GM23338 (cell line): Measurements from ENCODE around the gene TMEM237. TPM values are rescaled to one million over a fixed set of nuclear protein-coding genes. Genes with fewer than 3 reads are reported as not detected.

Source experiments
- ATAC-seq: fragments of 200-7000 bp; cut with Tn5 transposase; 3 replicates; pipeline ENCODE4 v1.9.1; 2020
- DNase-seq: peaks from one replicate; pipeline ENCODE4 v3.0.0-alpha.2; 2015; ENCODE audit warnings: low spot score
- H2AFZ ChIP-seq: fragments of 200-600 bp; sonication (generic); 2 replicates; pipeline ENCODE4 v1.8.0; 2016; ENCODE audit warnings: antibody characterized with exemption, mild to moderate bottlenecking, moderate library complexity
- H3F3A ChIP-seq: fragments of 200-600 bp; sonication (generic); replicated peaks from 2 replicates; pipeline ENCODE4 v1.8.0; 2017; ENCODE audit warnings: antibody characterized with exemption, mixed run types, low read depth
- H3K27ac ChIP-seq: fragments of 200-600 bp; sonication (generic); 2 replicates; pipeline ENCODE4 v1.6.1; 2016; ENCODE audit warnings: low read depth
- H3K27me3 ChIP-seq: fragments of 200-600 bp; sonication (generic); 2 replicates; pipeline ENCODE4 v1.8.0; 2016; ENCODE audit warnings: mild to moderate bottlenecking, mixed run types, moderate library complexity; ENCODE audit not compliant: insufficient read depth
- H3K36me3 ChIP-seq: fragments of 200-600 bp; sonication (generic); 2 replicates; pipeline ENCODE4 v1.8.0; 2016; ENCODE audit warnings: mild to moderate bottlenecking; ENCODE audit not compliant: insufficient read depth
- H3K4me1 ChIP-seq: fragments of 200-600 bp; sonication (generic); 2 replicates; pipeline ENCODE4 v1.8.0; 2016; ENCODE audit warnings: mild to moderate bottlenecking, moderate library complexity; ENCODE audit not compliant: insufficient read depth
- H3K4me2 ChIP-seq: fragments of 200-600 bp; sonication (generic); 2 replicates; pipeline ENCODE4 v1.7.1; 2017; ENCODE audit warnings: mixed run types
- H3K4me3 ChIP-seq: fragments of 200-600 bp; sonication (generic); 2 replicates; pipeline ENCODE4 v1.6.1; 2016; ENCODE audit warnings: mixed run types
- H3K79me2 ChIP-seq: fragments of 200-600 bp; sonication (generic); replicated peaks from 2 replicates; pipeline ENCODE4 v1.8.0; 2017; ENCODE audit warnings: mild to moderate bottlenecking; ENCODE audit not compliant: insufficient read depth
- H3K9me2 ChIP-seq: fragments of 200-600 bp; sonication (generic); 2 replicates; pipeline ENCODE4 v1.8.0; 2017; ENCODE audit not compliant: insufficient read depth
- H4K20me1 ChIP-seq: fragments of 200-600 bp; sonication (generic); replicated peaks from 2 replicates; pipeline ENCODE4 v1.8.0; 2017; ENCODE audit warnings: mild to moderate bottlenecking; ENCODE audit not compliant: insufficient read depth
- H3K27ac Mint-ChIP-seq: 2 replicates; pipeline ENCODE4 v1.8.0; 2020; ENCODE audit warnings: inconsistent platforms, mild to moderate bottlenecking, moderate library complexity, mixed read lengths
- H3K27me3 Mint-ChIP-seq: 3 replicates; pipeline ENCODE4 v1.8.0; 2022; ENCODE audit warnings: low read depth, mild to moderate bottlenecking, moderate library complexity, mixed read lengths, inconsistent platforms; ENCODE audit not compliant: insufficient read depth, poor library complexity
- H3K36me3 Mint-ChIP-seq: 3 replicates; pipeline ENCODE4 v1.8.0; 2021; ENCODE audit warnings: low read depth, mild to moderate bottlenecking, inconsistent platforms, moderate library complexity, mixed read lengths
- H3K4me1 Mint-ChIP-seq: 3 replicates; pipeline ENCODE4 v1.8.0; 2020; ENCODE audit warnings: mild to moderate bottlenecking, inconsistent platforms, mixed read lengths
- H3K4me3 Mint-ChIP-seq: 3 replicates; pipeline ENCODE4 v1.8.0; 2021; ENCODE audit warnings: moderate library complexity, mild to moderate bottlenecking, inconsistent platforms, mixed read lengths
- H3K9me3 Mint-ChIP-seq: 3 replicates; pipeline ENCODE4 v1.8.0; 2020; ENCODE audit warnings: moderate library complexity, mild to moderate bottlenecking, inconsistent platforms, mixed read lengths
- ETS1 ChIP-seq: IDR thresholded peaks from 2 replicates; pipeline ENCODE4 v1.6.1; 2016; ENCODE audit warnings: antibody characterized with exemption
- REST ChIP-seq: IDR thresholded peaks from one replicate; pipeline ENCODE4 v1.6.1; 2018; ENCODE audit warnings: antibody characterized with exemption; ENCODE audit not compliant: unreplicated experiment
- ZNF114 ChIP-seq: fragments of 250-450 bp; sonication (Bioruptor Pico); IDR thresholded peaks from 2 replicates; pipeline ENCODE4 v1.5.0; 2020; ENCODE audit warnings: mild to moderate bottlenecking, moderate library complexity
- ZNF331 ChIP-seq: fragments of 250-450 bp; sonication (Bioruptor Pico); IDR thresholded peaks from 2 replicates; pipeline ENCODE4 v1.5.0; 2020; ENCODE audit warnings: low read depth, mild to moderate bottlenecking, moderate library complexity
- ZNF462 ChIP-seq: fragments of 250-450 bp; sonication (Bioruptor Pico); IDR thresholded peaks from 2 replicates; pipeline ENCODE4 v1.5.0; 2020; ENCODE audit warnings: mild to moderate bottlenecking, moderate library complexity
- polyA plus RNA-seq: library from polyadenylated mRNA; unstranded; fragments of >200 nt; fragmentation: Nextera tagmentation; extraction: Ambion mirVana; gene quantifications from 2 replicates; pipeline ENCODE4 v1.2.1, GENCODE V29; 2016
- total RNA-seq: library from RNA; depleted of rRNA; stranded (reverse); fragments of >200 nt; shearing (Covaris generic); gene quantifications from 2 replicates; pipeline ENCODE4 v1.2.3, GENCODE V29; 2014
- TF ChIP-seq, protein P1 (sequence below), 2 experiments: fragments of 200-600 bp in 1 of 2; sonication (generic) in 1 of 2; conservative IDR thresholded peaks; 2 replicates each; pipeline versions ENCODE4 v1.5.1 to v1.6.1; 2016 to 2017; ENCODE audit warnings: antibody characterized with exemption in 2 of 2, low read depth in 2 of 2, mild to moderate bottlenecking in 2 of 2, moderate library complexity in 1 of 2

Gene TMEM237
- total and polyA plus RNA-seq, 2 experiments from 2014 or later = 42.0 to 48.9 TPM

- no peaks in the 10 kb centered on the region for H4K20me1 ChIP-seq
- H3F3A ChIP-seq = no peaks in the 10 kb centered on the region
- no peaks in the 10 kb centered on the region for H3K4me1 ChIP-seq
- TF ChIP-seq, protein P1, sequence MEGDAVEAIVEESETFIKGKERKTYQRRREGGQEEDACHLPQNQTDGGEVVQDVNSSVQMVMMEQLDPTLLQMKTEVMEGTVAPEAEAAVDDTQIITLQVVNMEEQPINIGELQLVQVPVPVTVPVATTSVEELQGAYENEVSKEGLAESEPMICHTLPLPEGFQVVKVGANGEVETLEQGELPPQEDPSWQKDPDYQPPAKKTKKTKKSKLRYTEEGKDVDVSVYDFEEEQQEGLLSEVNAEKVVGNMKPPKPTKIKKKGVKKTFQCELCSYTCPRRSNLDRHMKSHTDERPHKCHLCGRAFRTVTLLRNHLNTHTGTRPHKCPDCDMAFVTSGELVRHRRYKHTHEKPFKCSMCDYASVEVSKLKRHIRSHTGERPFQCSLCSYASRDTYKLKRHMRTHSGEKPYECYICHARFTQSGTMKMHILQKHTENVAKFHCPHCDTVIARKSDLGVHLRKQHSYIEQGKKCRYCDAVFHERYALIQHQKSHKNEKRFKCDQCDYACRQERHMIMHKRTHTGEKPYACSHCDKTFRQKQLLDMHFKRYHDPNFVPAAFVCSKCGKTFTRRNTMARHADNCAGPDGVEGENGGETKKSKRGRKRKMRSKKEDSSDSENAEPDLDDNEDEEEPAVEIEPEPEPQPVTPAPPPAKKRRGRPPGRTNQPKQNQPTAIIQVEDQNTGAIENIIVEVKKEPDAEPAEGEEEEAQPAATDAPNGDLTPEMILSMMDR (conservative IDR thresholded peaks at IDR 0.05; ENCODE audit: low read depth in 2 of 2) = no peak
- TF ChIP-seq REST = no peak
- TF ChIP-seq ZNF331 (CRISPR knock-in tag) = no peak
- no peak for TF ChIP-seq ZNF114
- TF ChIP-seq ETS1 = no peak
- no peaks in the 10 kb centered on the region for H3K36me3 Mint-ChIP-seq
- H3K27ac Mint-ChIP-seq = no peak overlapping the region
- H3K27me3 Mint-ChIP-seq = peaks cover 5% of the 10 kb centered on the region
- H3K4me3 ChIP-seq = no peak overlapping the region
- no peaks in the 10 kb centered on the region for H3K27me3 ChIP-seq
- no peak overlapping the region for H3K4me3 Mint-ChIP-seq
- no peaks in the 10 kb centered on the region for H3K36me3 ChIP-seq
- 0 out of 3 replicates have a peak, but pooled peaks cover under 1% of the 10 kb centered on the region for H3K4me1 Mint-ChIP-seq
- DNase-seq (no peak), ATAC-seq (no peak)
- no peak overlapping the region for H3K4me2 ChIP-seq
- no peak overlapping the region for H3K27ac ChIP-seq
- no peaks in the 10 kb centered on the region for H3K9me3 Mint-ChIP-seq
- H2AFZ ChIP-seq = peak overlapping the region; percentile 52
- no peaks in the 10 kb centered on the region for H3K9me2 ChIP-seq
- H3K79me2 ChIP-seq = no peaks in the 10 kb centered on the region
Measured at GRCh38 chr2:201656102-201656501, 12.8 kb upstream of the TMEM237 start.

DNA sequence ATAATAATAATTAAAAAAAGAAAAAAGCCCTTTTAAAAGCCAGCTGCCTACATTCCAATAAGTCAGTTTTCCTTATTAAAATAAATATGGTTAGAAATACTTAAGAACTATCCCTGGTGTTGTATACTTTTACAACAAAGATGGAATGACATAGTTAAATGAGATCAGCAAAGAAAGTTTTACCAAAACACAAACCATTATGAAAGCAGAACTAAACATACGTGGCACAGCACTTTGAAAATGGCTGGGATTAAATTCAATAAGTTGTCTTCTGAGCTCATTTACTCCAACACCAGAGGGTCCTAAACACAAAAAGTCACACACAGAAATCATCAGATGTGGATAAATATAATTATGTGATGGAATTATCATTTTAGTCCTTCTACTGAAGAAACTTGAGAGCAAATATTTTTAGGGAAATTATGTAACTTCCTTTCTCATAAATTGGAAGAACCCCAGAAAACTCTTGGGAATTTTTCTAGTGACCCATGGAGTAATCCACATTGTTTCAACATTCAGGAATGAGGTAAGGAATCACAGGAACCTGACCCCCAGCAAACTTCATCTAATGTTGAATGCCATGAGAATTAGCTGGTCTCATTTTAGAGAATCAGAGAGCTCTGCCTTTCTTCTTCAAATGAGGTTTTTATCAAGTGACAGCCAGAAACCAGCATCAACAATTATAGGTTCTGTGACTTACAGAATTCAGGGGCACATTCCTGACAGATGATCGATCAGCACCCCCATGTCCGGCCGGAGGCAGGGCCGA, 11.5 kb upstream of the TMEM237 start:
- no peaks in the 10 kb centered on the region for H3K79me2 ChIP-seq
- H3K4me3 ChIP-seq = no peak overlapping the region
- H3K9me3 Mint-ChIP-seq = no peaks in the 10 kb centered on the region
- no peak overlapping the region for H3K4me3 Mint-ChIP-seq
- no peaks in the 10 kb centered on the region for H3K9me2 ChIP-seq
- H3K27me3 Mint-ChIP-seq = peaks cover 5% of the 10 kb centered on the region
- no peak overlapping the region for H2AFZ ChIP-seq
- DNase-seq (no peak), ATAC-seq (no peak)
- no peaks in the 10 kb centered on the region for H3K4me1 ChIP-seq
- H3K27ac Mint-ChIP-seq = no peak overlapping the region
- H4K20me1 ChIP-seq = no peaks in the 10 kb centered on the region
- H3K36me3 ChIP-seq = no peaks in the 10 kb centered on the region
- no peak overlapping the region for H3K27ac ChIP-seq
- H3K27me3 ChIP-seq = no peaks in the 10 kb centered on the region
- no peaks in the 10 kb centered on the region for H3F3A ChIP-seq
- no peaks in the 10 kb centered on the region for H3K36me3 Mint-ChIP-seq
- H3K4me1 Mint-ChIP-seq = no peaks in the 10 kb centered on the region
- H3K4me2 ChIP-seq = no peak overlapping the region
- TF ChIP-seq ZNF462 (CRISPR knock-in tag) = no peak
- no peak for TF ChIP-seq ZNF331 (CRISPR knock-in tag)
